ENCODE data around the gene STN1. TPM values are rescaled to one million over a fixed set of nuclear protein-coding genes. Genes with fewer than 3 reads are reported as not detected.

The STN1 gene
- total and polyA plus RNA-seq, 2 of the 4 experiments (the other 2 are of a cell fraction): 17.8 to 32.3 TPM

GRCh38 chr10:103859161-103860086 is 58.6 kb downstream of the STN1 start (continued):
- TF ChIP-seq USF2 (IDR thresholded peaks at IDR 0.05; ENCODE audit: low read depth, low read length) (no peak), MAZ (IDR thresholded peaks at IDR 0.05; ENCODE audit: borderline replicate concordance, low read depth, low read length) (0 out of 2 replicates have a peak, but pooled peaks have one; percentile 28)

GRCh38 chr10:103858360-103858759 is 59.6 kb downstream of the STN1 start:
- Histone ChIP-seq H2AFZ (replicated peaks; ENCODE audit: low read length, poor library complexity) (no peak overlapping the region), H3K4ac (ENCODE audit: low read depth, low read length) (no peak overlapping the region), H3K36me3 (ENCODE audit: control insufficient read depth, insufficient read depth, low read length) (no peaks in the 10 kb centered on the region), H3K4me2 (ENCODE audit: low read depth, low read length) (no peak overlapping the region), H2BK15ac (ENCODE audit: low read depth, low read length) (no peak overlapping the region), H4K91ac (ENCODE audit: insufficient read depth, low read depth, low read length) (no peak overlapping the region), H2BK5ac (ENCODE audit: low read depth, low read length, poor library complexity, severe bottlenecking) (no peak overlapping the region), H3K18ac (ENCODE audit: low read depth, low read length) (no peak overlapping the region), H3K9me3 (ENCODE audit: control insufficient read depth, insufficient read depth, low read length) (no peaks in the 10 kb centered on the region), H3K27me3 (ENCODE audit: control insufficient read depth, insufficient read depth, low read length) (no peaks in the 10 kb centered on the region), H3K56ac (ENCODE audit: extremely low read depth, insufficient read depth, low read length) (no peak overlapping the region), H3K9me1 (ENCODE audit: insufficient read depth, low read length) (no peaks in the 10 kb centered on the region; the same call in 1 of the 2 replicates), H3K79me1 (ENCODE audit: low read depth in 1 of 2, low read length in 2 of 2) (peaks cover 5 to 17% of the 10 kb centered on the region in 2 experiments; a peak in 3 of 4 replicates), H4K5ac (ENCODE audit: low read depth, low read length) (no peak overlapping the region), H3K9ac (ENCODE audit: low read depth, low read length) (no peak overlapping the region), H3K27ac (ENCODE audit: insufficient read depth, low read length) (no peak overlapping the region), H3K4me1 (ENCODE audit: control insufficient read depth, insufficient read depth, low read length) (peaks cover 13% of the 10 kb centered on the region; the same call in 1 of the 2 replicates), H4K8ac (ENCODE audit: low read depth in 2 of 2, low read length in 2 of 2) (no peak overlapping the region), H3K23ac (ENCODE audit: low read depth, low read length) (no peak overlapping the region), H3K4me3 (ENCODE audit: insufficient read depth, low read depth, low read length) (no peak overlapping the region), H4K20me1 (ENCODE audit: insufficient read depth, low read length) (no peaks in the 10 kb centered on the region), H3K14ac (replicated peaks; ENCODE audit: low read depth, low read length) (no peak overlapping the region), H2AK9ac (replicated peaks; ENCODE audit: low read depth, low read length, poor library complexity) (no peak overlapping the region), H2AK5ac (ENCODE audit: low read depth, low read length) (no peak overlapping the region; the same call in 1 of the 2 replicates), H2BK120ac (ENCODE audit: low read depth, low read length) (no peak overlapping the region), H2BK20ac (ENCODE audit: low read depth, low read length) (no peak overlapping the region)
- CTCF ChIA-PET: interaction anchor here (1.0 kb wide), 1 partner anchor 12 kb away, joined by 4 read pairs; no protein-coding TSS in a partner anchor
- POLR2A ChIA-PET (ENCODE audit: unreplicated experiment): no interaction called here
- intact Hi-C loops (cut with micrococcal nuclease) (loop anchor here (5.0 kb wide), 1 partner anchor 261 kb away; no protein-coding TSS in a partner anchor), in situ Hi-C loops (cut with MboI; ENCODE audit: low sequenced_read_pairs) (loop anchor here (5.0 to 10.0 kb wide), 2 partner anchors 141 to 264 kb away; no protein-coding TSS in a partner anchor), dilution Hi-C loops (cut with HindIII; ENCODE audit: low sequenced_read_pairs, unreplicated experiment) (loop anchor here (25.0 kb wide), 1 partner anchor 146 kb away; no protein-coding TSS in a partner anchor)
- DNase-seq: no peak
- BruUV-seq (replicated peaks): no TSS peak
- no peak for ATAC-seq (ENCODE audit: low read depth)
- 86% methylated on average over 1 of the region's 5 CpGs; no CpG with 5 or more reads in 1 of the 2 experiments for WGBS, 2 experiments (ENCODE audit: extremely low coverage in 2 of 2, insufficient read length in 1 of 2)
- TF ChIP-seq POLR2A (IDR thresholded peaks at IDR 0.05; ENCODE audit: low read depth, low read length): no peak
- TF ChIP-seq ELK1 (IDR thresholded peaks at IDR 0.05; ENCODE audit: borderline replicate concordance, low read depth, low read length): no peak
- no peak for TF ChIP-seq NFE2L2 (IDR thresholded peaks at IDR 0.05; ENCODE audit: low read depth, low read length)
- TF ChIP-seq MXI1 (IDR thresholded peaks at IDR 0.05; ENCODE audit: borderline replicate concordance, low read depth, low read length): no peak
- TF ChIP-seq MAFK (IDR thresholded peaks at IDR 0.05; ENCODE audit: low read depth, low read length): no peak
- no peak for TF ChIP-seq CHD1 (IDR thresholded peaks at IDR 0.05; ENCODE audit: low read depth, low read length)
- TF ChIP-seq RFX5 (IDR thresholded peaks at IDR 0.05; ENCODE audit: low read depth, low read length): no peak
- TF ChIP-seq RAD21 (IDR thresholded peaks at IDR 0.05; ENCODE audit: low read length): no peak

Data from IMR-90 (cell line).